KG1 (cell line): Measurements from ENCODE around the gene TRPM4.
"Not testable (repeated sequence)": the region's sequence is repeated elsewhere in the genome, so short reads cannot be mapped to it uniquely, and the experiment has no call there.

Experiments
- DNase-seq: peaks from one replicate; lab custom pipeline; 2025; lab: John Stamatoyannopoulos, UW

The TRPM4 gene

DNA sequence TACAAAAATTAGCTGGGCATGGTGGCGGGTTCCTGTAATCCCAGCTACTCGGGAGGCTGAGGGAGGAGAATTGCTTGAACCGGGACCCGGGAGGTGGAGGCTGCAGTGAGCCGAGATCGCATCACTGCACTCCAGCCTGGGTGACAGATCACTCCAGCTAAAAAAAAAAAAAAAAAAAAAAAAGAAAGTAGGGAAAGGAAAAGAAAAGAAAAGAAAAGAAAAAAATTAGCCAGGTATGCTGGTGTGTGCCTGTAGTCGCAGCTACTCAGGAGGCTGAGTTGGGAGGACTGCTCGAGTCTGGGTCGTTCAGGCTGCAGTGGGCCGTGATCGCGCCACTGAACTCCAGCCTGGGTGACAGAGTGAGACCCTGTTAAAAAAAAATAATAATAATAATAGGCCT, 30.4 kb upstream of the TRPM4 start:
- not testable (repeated sequence) for DNase-seq

DNA sequence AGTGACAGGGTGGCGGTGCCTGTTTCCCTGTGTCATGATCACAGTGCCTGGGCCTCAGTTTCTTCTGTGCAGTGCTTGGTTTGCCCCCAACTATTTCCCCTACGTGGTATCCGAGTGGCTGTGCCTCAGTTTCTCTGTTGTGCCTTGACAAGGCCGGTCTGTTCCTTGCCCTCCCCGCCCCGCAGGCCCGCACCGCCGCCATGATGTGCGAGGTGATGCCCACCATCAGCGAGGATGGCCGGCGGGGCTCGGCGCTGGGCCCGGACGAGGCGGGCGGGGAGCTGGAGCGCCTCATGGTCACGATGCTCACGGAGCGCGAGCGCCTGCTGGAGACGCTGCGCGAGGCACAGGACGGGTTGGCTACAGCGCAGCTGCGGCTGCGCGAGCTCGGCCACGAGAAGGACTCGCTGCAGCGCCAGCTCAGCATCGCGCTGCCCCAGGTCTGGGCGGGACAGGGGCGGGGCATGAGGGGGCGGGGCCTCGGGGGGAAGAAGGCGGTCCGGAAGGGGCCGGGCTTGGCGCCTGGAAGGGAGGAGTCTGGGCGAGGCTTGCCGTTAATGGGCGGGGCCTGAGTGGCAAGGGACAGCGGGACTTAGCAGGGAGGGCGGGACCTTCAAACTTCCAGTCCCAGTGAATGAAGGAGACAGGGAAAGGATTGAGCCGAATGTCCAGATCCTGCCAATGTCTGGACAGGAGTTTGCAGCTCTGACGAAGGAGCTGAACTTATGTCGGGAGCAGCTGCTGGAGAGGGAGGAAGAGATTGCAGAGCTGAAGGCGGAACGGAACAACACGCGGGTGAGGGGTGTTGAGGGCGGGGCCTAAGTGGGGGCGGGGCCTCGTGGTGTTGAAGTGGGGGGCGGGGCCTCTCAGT, 29.7 kb upstream of the TRPM4 start:
- peak; percentile 72 for DNase-seq

DNA sequence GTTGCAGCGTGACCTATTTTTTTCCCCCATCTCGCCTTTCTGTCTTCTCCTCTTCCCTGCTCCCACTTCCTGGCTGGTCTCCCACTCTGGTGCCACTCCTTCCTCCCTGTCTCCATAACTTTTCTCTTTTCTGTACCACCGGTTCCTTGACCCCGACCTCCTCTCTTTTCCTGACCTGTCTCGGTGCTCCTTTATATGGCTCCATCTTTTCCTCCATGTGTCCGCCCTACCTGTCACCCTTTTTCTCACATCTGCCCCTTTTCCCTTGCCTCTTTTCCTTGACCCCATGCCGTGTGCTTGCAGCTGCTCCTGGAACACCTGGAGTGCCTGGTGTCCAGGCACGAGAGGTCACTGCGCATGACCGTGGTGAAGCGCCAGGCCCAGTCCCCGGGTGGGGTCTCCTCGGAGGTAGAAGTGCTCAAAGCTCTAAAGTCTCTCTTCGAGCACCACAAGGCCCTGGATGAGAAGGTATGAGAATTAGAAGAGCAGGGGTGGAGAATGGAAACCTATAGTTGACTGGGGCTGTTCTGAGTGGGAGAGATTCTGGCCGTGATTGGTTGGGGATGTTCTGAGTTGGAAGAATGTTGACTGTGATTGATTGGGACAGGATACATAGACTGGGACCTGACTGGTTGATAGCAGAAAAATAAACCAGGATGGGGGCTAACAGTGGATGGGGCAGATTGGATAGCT, 28.9 kb upstream of the TRPM4 start:
- DNase-seq = no peak

DNA sequence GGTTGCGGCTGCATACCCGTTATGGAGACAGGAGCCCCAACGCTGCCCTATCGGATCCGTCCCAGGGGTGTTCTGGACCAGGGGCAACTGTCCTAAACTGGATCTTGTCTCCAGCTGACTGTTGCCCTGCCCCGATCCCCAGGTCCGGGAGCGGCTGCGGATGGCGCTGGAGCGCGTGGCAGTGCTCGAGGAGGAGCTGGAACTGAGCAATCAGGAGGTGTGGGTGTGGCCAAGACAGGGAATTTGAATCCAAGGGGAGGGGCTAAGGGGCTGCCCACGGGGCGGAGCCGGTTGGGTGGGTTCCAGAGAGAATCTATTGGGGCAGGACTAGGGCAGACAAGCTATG, 28.4 kb upstream of the TRPM4 start:
- DNase-seq = no peak

DNA sequence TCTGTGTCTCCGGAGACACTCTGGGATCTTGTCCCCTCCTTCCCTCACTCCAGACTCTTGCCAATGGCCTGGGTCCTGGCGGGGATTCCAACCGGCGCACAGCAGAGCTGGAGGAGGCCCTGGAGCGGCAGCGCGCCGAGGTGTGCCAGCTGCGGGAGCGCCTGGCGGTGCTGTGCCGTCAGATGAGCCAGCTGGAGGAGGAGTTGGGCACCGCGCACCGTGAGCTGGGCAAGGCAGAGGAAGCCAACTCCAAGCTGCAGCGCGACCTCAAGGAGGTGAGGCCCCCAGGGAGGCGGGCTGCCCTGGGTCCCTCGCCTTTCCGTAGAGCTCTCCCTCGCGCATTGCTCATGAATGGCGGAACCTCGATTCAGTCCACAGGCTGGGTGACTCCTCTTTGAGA, 27.3 kb upstream of the TRPM4 start:
- DNase-seq = no peak

DNA sequence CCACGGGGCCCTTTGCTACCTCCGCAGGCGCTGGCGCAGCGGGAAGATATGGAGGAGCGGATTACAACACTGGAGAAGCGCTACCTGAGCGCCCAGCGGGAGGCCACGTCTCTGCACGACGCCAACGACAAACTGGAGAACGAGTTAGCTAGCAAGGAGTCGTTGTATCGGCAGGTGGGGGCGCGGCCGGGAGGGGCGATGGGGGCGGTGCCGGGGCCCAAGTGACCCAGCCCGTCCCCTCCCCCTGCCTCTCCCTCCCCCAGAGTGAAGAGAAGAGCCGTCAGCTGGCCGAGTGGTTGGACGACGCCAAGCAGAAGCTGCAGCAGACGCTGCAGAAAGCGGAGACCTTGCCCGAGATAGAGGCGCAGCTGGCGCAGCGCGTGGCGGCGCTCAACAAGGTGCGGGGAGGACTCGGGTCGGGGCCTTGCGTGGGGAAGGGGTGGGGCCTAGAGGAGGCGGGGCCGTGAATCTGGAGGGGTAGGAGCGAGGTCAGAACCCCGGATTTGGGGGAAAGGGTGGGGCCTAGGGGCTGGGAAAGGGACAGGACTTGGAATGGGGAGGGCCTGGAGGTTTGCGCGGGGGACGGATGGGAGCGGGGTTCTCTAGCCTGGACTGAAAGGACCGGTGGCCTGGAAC, 24.5 kb upstream of the TRPM4 start:
- no peak for DNase-seq

DNA sequence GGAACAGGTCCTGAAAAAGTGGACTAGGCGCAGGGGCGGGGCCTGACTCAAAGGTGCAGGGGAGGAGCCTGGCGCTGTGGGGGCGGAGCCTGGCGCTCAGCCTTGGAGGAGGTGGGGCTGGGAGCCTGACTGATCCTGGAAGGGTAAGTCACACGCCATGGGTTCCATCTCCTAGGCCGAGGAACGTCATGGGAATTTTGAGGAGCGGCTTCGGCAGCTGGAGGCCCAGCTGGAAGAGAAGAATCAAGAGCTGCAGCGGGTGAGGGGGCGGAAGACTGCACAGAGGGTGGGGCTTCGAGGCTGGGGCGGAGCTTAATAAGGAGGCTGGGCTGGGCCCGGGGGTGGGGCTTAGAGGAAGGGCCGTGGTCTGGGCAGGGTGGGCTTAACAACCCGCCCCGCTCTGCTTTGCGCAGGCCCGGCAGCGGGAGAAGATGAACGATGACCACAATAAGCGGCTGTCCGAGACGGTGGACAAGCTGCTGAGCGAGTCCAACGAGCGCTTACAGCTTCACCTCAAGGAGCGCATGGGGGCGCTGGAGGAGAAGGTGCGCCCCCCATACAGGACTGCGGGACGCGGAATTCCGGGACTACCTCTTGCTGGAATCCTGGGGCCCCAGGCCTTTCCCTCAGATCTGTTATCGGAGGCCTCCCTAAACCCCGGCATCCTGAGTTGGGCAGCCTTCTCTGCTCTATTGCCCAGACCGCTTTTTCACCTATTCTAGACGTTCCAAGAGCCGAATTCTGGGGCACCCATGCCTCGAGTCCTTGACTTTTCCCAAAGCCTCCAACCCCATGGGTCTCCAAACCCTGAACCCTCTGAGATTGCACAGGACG, 23.8 kb upstream of the TRPM4 start:
- no peak for DNase-seq

DNA sequence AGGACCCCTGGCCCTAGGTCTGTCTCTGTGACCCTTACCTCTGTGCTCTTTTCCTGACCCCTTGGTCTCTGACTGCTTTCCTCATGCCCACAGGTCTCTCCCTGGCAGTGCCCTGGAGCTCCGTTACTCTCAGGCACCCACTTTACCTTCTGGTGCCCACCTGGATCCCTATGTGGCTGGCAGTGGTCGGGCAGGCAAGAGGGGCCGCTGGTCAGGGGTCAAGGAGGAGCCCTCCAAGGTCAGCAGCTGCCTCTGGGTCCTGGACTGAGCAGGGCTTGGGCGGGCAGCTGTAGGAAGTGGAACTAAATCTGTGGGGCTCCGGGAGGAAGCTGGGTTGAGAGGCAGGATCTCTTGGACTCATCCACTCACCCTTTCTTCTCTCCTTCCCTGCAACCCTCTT, 21.9 kb upstream of the TRPM4 start:
- DNase-seq = no peak

DNA sequence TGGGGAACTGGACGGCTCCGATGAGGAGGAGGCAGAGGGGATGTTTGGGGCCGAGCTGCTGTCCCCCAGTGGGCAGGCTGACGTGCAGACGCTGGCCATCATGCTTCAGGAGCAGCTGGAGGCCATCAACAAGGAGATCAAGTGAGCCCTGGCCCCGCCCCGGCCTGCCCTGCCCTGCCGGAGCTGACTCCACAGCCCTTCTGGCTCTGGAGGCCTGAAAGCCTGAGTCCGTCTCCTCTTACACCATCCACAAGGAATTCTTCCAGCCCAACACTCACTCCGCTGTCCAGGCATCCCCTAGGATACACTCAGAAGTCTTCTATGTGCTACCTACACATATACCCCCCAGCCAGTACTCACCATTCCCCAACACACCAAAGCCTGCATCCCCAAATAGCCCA, 20.8 kb upstream of the TRPM4 start:
- DNase-seq = no peak

DNA sequence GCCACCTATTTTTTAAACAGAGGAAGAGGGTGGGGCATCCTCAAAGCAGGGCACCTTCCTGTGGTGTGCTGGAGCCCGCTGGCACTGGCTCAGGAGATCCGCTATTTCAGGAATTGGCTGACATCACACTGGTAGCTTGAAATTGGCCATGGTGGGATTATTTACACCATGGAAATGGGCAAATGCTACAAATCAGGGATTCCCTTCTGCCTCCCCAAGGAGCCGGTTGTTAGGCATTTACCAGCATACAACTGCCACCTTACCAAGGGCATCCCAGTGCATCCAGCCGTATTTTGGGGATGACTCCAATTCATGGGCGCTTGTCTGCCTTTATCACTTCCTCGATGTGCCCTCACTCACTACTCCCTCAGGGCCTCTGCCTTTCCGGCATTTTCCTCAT, 16.6 kb upstream of the TRPM4 start:
- no peak for DNase-seq

DNA sequence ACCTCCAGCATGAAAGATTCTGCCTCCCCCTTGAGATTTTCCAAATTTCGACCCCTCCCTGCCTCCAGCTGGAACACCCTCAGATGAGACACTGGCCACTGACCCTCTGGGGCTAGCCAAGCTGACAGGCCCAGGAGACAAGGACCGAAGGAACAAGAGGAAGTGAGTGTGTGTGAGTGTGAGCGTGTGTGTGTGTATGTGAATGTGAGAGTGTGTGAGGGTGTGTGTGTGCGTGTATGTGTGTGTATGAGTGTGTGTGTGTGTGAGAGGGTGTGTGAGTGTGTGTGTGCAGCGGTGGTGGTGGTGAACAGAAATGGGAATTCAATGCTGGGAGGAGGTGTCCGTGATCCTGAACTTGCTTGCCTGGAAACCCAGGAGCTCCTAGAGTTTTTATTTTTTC, 16.2 kb upstream of the TRPM4 start:
- DNase-seq = no peak

DNA sequence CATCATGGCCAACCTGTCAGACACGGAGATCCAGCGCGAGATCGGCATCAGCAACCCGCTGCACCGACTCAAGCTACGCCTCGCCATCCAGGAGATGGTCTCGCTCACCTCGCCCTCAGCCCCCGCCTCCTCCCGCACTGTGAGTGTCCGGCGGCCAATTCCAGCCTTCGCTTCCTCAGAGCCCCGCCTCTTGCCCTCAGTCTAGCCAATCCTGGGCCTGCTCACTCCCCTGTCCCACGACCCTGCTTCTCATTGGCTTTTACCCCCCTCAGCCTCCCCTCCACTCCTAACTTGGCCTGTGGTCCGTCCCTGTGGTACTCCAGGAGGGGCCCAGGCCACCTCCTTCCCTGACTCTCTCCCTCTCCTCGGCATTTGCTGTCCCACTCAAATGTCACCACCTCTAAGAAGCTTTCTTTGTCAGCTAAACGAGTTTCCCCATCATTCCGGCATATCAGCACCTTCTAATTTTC, 14.7 kb upstream of the TRPM4 start:
- no peak for DNase-seq

DNA sequence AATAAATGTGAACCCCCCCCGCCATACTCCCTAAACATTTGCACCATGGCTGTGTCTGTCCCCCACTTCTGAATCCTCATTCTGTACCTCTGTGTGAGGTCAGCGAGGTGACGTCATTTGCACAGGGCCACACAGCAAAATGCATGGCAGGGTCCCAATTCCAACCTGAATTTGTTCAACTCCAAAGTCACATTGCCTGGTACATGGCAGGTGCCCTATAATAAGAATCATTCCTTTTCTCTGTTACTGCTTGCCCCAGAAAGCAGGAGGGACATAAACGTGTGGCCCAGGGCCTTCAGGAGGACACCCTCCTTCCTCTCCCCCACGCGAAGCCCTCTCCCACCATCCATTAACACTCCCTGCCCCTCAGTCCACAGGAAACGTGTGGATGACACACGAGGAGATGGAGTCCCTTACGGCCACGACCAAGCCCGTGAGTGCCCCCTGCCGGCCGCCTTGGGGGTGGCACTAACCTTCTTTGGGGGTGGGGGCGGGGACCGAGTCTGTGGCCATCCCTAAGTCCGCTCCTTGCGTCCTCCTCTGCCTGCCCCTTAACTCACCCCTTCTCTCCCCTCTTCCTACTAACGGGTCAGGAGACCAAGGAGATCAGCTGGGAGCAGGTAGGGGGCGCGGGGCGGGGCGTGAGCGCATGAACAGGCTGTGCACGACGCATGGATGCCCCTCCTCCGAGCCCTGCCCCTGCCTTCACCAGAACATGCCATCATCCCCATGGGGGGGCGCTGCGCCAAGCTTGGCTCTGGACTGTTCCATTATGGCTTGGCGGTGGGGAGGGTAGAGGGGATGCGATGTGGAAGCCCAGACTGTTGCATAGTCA, 11.8 kb upstream of the TRPM4 start:
- DNase-seq = peak; percentile 3

DNA sequence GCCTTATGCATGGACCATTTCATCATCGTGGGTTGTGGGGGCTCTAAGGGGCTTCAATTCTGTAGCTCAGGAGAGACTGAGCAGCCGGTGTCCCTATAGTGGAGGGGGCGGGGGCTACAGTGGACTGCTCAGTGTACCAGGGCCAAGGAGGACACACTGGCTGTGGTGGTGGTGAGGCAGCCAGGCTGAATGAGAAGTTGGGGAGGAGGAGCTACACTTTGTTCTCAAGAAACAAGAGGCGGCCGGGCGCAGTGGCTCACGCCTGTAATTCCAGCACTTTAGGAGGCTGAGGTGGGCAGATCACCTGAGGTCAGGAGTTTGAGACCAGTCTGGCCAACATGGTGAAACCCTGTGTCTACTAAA, 11.2 kb upstream of the TRPM4 start:
- DNase-seq = not testable (repeated sequence)

DNA sequence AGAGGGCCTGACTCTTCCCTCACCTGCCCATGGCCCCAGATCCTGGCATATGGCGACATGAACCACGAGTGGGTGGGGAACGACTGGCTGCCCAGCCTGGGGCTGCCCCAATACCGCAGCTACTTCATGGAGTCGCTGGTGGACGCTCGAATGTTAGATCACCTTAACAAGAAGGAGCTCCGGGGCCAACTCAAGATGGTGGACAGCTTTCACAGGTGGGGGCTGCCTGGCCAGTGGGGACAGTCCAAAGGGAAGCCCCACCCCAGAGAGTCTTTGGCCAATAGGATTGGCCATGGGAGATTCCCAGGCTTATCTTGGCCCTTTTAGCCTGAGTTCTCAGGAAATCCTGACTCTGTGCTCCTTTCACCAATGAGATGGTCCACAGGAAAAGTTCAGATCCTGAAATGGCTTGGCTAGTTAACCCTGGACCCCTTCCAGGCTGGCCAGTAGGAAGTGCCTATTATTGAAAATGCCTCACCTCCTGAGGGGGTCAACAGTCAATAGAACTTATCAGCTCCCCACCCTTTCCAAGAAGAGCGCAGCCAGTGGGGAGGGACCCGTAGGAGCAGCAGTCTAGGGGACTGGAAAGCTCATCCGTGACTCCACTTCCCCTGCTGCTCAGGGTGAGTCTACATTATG, 9.4 kb upstream of the TRPM4 start:
- no peak for DNase-seq

DNA sequence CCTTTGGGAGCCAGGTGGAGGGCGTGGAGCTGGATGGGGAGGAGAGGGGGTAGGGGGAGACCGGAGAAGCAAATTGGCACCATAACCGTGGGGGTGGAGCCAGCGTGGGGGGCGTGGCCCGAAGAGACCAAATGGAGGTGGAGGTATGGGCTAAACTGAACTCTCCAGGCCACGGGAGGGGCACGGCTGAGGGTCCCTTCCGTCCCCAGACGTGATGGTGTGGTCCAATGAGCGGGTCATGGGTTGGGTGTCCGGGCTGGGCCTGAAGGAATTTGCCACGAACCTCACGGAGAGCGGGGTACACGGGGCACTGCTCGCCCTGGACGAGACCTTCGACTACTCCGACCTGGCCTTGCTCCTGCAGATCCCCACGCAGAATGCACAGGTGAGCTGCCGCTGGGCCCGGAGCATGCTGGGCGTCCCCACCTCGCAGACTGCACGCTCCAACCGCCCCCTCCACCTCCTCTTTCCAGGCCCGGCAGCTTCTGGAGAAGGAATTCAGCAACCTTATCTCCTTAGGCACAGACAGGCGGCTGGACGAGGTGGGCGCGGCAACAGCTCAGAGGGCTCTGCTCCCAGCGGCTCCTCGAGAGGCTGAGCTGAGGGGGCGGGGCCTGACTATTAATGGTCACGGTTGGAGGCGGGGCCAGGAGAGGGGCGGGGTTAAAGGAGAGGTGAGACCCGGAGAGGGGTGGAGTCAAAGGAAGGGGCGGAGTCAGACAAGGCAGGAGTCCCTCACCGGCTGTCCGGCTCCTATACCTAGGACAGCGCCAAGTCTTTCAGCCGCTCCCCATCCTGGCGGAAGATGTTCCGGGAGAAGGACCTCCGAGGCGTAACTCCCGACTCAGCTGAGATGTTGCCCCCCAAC, 8.6 kb upstream of the TRPM4 start:
- peak; percentile 36 for DNase-seq

DNA sequence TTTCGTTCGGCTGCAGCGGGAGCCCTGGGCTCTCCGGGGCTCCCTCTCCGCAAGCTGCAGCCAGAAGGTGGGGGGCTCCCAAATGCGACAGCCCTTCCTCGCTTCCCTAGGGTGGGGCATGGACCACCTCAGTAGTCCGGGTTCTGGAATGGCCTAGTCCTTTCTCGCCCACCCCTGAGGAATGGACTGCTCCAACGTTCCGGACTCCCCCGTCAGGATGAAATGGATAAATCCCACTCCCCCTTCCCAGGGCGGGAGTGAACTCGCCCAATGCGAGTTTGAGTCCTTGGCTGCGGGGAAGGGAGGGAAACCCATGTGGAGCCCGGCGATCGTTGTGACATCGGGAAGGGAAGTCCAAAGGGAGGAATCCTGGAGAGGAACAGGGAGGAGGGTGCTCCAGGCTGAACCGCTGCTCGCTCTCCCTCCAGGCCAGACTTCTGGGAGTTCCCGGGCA, 7.9 kb upstream of the TRPM4 start:
- peak; percentile 33 for DNase-seq

DNA sequence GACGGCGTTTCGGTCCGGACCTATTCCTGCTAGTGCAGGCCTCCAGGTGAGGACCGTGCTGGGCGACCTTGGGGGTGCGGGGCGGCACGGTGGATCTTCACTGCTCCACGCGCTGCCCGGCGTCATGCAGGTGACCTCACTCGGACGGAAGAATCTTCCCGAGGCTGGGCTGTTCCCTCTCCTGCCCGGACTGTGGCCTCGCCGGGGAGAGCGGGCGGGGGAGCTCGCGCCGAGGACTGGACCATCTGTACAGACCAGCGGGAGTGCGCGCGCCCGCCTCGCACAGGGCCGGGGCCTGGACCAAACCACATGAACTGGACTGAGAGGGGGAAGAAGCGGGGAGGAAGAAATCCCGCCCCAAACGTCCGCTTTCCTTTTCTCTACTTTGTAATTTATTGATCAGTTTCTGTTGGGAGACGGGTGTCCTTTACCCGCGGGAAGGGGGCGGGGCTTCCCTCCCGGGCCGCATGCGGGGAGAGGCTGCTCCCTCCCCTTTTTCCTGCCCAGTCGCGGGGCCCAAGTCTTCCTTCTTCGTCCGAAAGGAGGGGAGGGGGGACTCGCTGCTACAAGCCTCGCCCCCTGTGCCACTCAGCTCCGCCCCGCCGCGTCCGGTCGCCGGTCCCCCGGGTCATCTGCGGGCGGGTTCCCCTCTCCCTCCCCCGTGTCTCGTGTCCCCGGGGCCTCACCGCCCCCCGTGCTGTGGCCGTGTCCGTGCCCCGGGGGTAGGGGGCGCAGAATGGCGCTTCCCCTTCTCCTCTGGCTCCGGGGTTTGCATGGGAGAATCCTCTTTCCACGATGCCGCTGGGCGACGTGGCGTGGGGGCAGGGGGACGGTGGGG, 7.3 kb upstream of the TRPM4 start:
- DNase-seq = peak; percentile 26

DNA sequence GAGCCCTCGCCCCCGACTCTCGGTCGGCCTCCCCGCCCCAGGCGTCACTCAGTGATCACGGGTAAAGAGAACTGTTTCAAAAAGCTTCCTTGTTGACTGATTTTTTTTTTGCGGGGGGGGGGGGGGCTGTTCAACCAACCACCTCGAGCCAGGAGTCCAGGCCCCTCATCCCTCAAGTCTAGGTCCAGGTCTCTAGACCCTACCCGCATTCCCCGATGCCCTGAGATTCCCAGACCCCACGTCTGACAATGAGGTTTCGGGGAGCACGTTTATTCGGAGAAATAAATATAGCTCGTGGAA, 6.7 kb upstream of the TRPM4 start:
- DNase-seq = no peak
